Trophoblast cell (in vitro differentiated cells and primary cell): ENCODE measurements around the gene TMEM134.

Source experiments
- DNase-seq, 2 donors: peaks; one replicate each; pipeline ENCODE4 v3.0.0-alpha.2; 2016
- H2AFZ ChIP-seq: 2 replicates; pipeline ENCODE4 v1.6.1; 2013; ENCODE audit warnings: low read length, moderate library complexity, mild to moderate bottlenecking; ENCODE audit not compliant: insufficient read depth, poor library complexity
- H2AK5ac ChIP-seq: 2 replicates; pipeline ENCODE4 v1.6.1; 2013; ENCODE audit warnings: mild to moderate bottlenecking, low read length
- H2BK120ac ChIP-seq: 2 replicates; pipeline ENCODE4 v1.6.1; 2013; ENCODE audit warnings: low read length, mild to moderate bottlenecking, moderate library complexity; ENCODE audit not compliant: insufficient read depth, poor library complexity
- H2BK12ac ChIP-seq: 2 replicates; pipeline ENCODE4 v1.6.1; 2013; ENCODE audit warnings: mild to moderate bottlenecking, low read length, moderate library complexity
- H2BK5ac ChIP-seq: 2 replicates; pipeline ENCODE4 v1.6.1; 2013; ENCODE audit warnings: low read length, low read depth, moderate library complexity, mild to moderate bottlenecking; ENCODE audit not compliant: poor library complexity
- H3K14ac ChIP-seq: 2 replicates; pipeline ENCODE4 v1.6.1; 2013; ENCODE audit warnings: mild to moderate bottlenecking, low read length
- H3K18ac ChIP-seq: 2 replicates; pipeline ENCODE4 v1.6.1; 2013; ENCODE audit warnings: mild to moderate bottlenecking, low read length
- H3K23ac ChIP-seq: 2 replicates; pipeline ENCODE4 v1.6.1; 2013; ENCODE audit warnings: low read length
- H3K27ac ChIP-seq: 2 replicates; pipeline ENCODE4 v1.5.1; 2013; ENCODE audit warnings: low read depth, mild to moderate bottlenecking, inconsistent platforms, low read length, moderate library complexity
- H3K27me3 ChIP-seq: 2 replicates; pipeline ENCODE4 v1.6.1; 2013; ENCODE audit warnings: inconsistent platforms, mild to moderate bottlenecking, low read length, moderate library complexity; ENCODE audit not compliant: insufficient read depth
- H3K36me3 ChIP-seq, 2 experiments: 1 replicate in 1 of 2; 2 replicates in 1 of 2; pipeline ENCODE4 v1.6.1; 2013; ENCODE audit warnings: low read length in 2 of 2, mild to moderate bottlenecking in 2 of 2, moderate library complexity in 1 of 2; ENCODE audit not compliant: insufficient read depth in 2 of 2, control insufficient read depth in 1 of 2
- H3K4ac ChIP-seq: 2 replicates; pipeline ENCODE4 v1.6.1; 2013; ENCODE audit warnings: low read depth, mild to moderate bottlenecking, low read length, moderate library complexity
- H3K4me1 ChIP-seq, 2 experiments: 1 replicate in 1 of 2; 2 replicates in 1 of 2; pipeline ENCODE4 v1.6.1; 2013; ENCODE audit warnings: low read length in 2 of 2, mild to moderate bottlenecking in 2 of 2, moderate library complexity in 1 of 2; ENCODE audit not compliant: insufficient read depth in 2 of 2, control insufficient read depth in 1 of 2
- H3K4me2 ChIP-seq: 2 replicates; pipeline ENCODE4 v1.6.1; 2013; ENCODE audit warnings: inconsistent platforms, mild to moderate bottlenecking, low read length, moderate library complexity
- H3K4me3 ChIP-seq: 2 replicates; pipeline ENCODE4 v1.5.1; 2013; ENCODE audit warnings: mild to moderate bottlenecking, low read depth, low read length, inconsistent platforms
- H3K79me1 ChIP-seq: one replicate; pipeline ENCODE4 v1.6.1; 2013; ENCODE audit warnings: low read length
- H3K79me2 ChIP-seq: 2 replicates; pipeline ENCODE4 v1.6.1; 2013; ENCODE audit warnings: low read length, mild to moderate bottlenecking; ENCODE audit not compliant: control insufficient read depth, insufficient read depth, poor library complexity
- H3K9ac ChIP-seq: 2 replicates; pipeline ENCODE4 v1.6.1; 2013; ENCODE audit warnings: mild to moderate bottlenecking, low read length
- H3K9me3 ChIP-seq: 2 replicates; pipeline ENCODE4 v1.6.1; 2013; ENCODE audit warnings: low read depth, mild to moderate bottlenecking, control low read depth, inconsistent platforms, low read length; ENCODE audit not compliant: insufficient read depth
- H4K12ac ChIP-seq: 2 replicates; pipeline ENCODE4 v1.6.1; 2013; ENCODE audit warnings: low read depth, mild to moderate bottlenecking, low read length, moderate library complexity
- H4K8ac ChIP-seq: 2 replicates; pipeline ENCODE4 v1.6.1; 2013; ENCODE audit warnings: low read depth, mild to moderate bottlenecking, low read length, moderate library complexity
- H4K91ac ChIP-seq: one replicate; pipeline ENCODE4 v1.6.1; 2013; ENCODE audit warnings: low read depth, mild to moderate bottlenecking, low read length, moderate library complexity
- WGBS: extraction: QIAGEN DNeasy Blood & Tissue Kit; methylation state at CpG from one replicate; pipeline ENCODE4 v1.1.7; 2013; ENCODE audit warnings: missing lambda C conversion rate; ENCODE audit not compliant: insufficient read length, insufficient coverage; ENCODE audit errors: extremely low coverage; 5-methylcytosine and 5-hydroxymethylcytosine counted together

The TMEM134 gene

GRCh38 chr11:67464411-67465188, 4.5 kb downstream of the TMEM134 start:
- WGBS = no CpG with 5 or more reads among the region's 56 CpGs
- Histone ChIP-seq H3K9me3 (no peaks in the 10 kb centered on the region), H2AFZ (peak overlapping the region; percentile 75), H4K91ac (peak overlapping the region; percentile 90), H3K27me3 (no peaks in the 10 kb centered on the region), H3K9ac (peak overlapping the region; percentile 87), H3K4me1 (peaks cover 18 to 28% of the 10 kb centered on the region in 2 experiments), H3K79me1 (peaks cover 23% of the 10 kb centered on the region), H3K4me3 (peak overlapping the region; percentile 84), H4K8ac (peak overlapping the region; percentile 96), H3K36me3 (no peaks in the 10 kb centered on the region), H3K18ac (peak overlapping the region; percentile 83), H4K12ac (peak overlapping the region; percentile 68), H3K23ac (no peak overlapping the region), H3K27ac (peak overlapping the region; percentile 75), H3K4me2 (peak overlapping the region; percentile 86), H3K4ac (peak overlapping the region; percentile 59), H3K79me2 (peaks cover 15% of the 10 kb centered on the region), H2AK5ac (peak overlapping the region; percentile 33), H2BK120ac (peak overlapping the region; percentile 62), H2BK5ac (peak overlapping the region; percentile 58), H2BK12ac (peak overlapping the region; percentile 21), H3K14ac (peak overlapping the region; percentile 87)
- DNase-seq = peak; percentile 91 to 94

- Histone ChIP-seq H3K23ac (no peak overlapping the region), H3K27ac (peak overlapping the region; percentile 29), H3K9ac (no peak overlapping the region), H3K27me3 (no peaks in the 10 kb centered on the region), H3K9me3 (no peaks in the 10 kb centered on the region), H2AFZ (peak overlapping the region; percentile 75), H2BK5ac (peak overlapping the region; percentile 32), H2AK5ac (peak overlapping the region; percentile 81), H3K14ac (peak overlapping the region; percentile 80), H2BK12ac (peak overlapping the region; percentile 21), H4K8ac (peak overlapping the region; percentile 93), H3K4me3 (no peak overlapping the region), H3K79me1 (peaks cover 19% of the 10 kb centered on the region), H4K12ac (peak overlapping the region; percentile 68), H3K18ac (peak overlapping the region; percentile 65), H3K4ac (no peak overlapping the region), H2BK120ac (peak overlapping the region; percentile 16), H3K36me3 (no peaks in the 10 kb centered on the region), H3K79me2 (peaks cover 12% of the 10 kb centered on the region), H3K4me1 (peaks cover 16 to 26% of the 10 kb centered on the region in 2 experiments), H3K4me2 (peak overlapping the region; percentile 43), H4K91ac (peak overlapping the region; percentile 83)
- WGBS = no CpG with 5 or more reads among the region's 20 CpGs
- DNase-seq = peak; percentile 95 to 96
These were observed 5.2 kb downstream of the TMEM134 start for GRCh38 chr11:67463680-67464410.

GRCh38 chr11:67463186-67463585, 5.9 kb downstream of the TMEM134 start:
- no peak overlapping the region for H3K4ac ChIP-seq
- no peak overlapping the region for H3K27ac ChIP-seq
- DNase-seq = peak; percentile 95 to 96
- peak overlapping the region; percentile 29 for H4K8ac ChIP-seq
- no CpG with 5 or more reads among the region's 10 CpGs for WGBS
- no peak overlapping the region for H3K14ac ChIP-seq
- H3K23ac ChIP-seq = no peak overlapping the region
- H3K4me1 ChIP-seq = peaks cover 12 to 23% of the 10 kb centered on the region in 2 experiments
- peak overlapping the region; percentile 2 for H2BK120ac ChIP-seq
- no peaks in the 10 kb centered on the region for H3K36me3 ChIP-seq
- peak overlapping the region; percentile 79 for H4K91ac ChIP-seq
- H3K9me3 ChIP-seq = no peaks in the 10 kb centered on the region
- H2BK5ac ChIP-seq = peak overlapping the region; percentile 52
- no peak overlapping the region for H4K12ac ChIP-seq
- H2AK5ac ChIP-seq = no peak overlapping the region
- H3K79me1 ChIP-seq = peaks cover 13% of the 10 kb centered on the region
- H3K4me2 ChIP-seq = no peak overlapping the region
- H3K4me3 ChIP-seq = no peak overlapping the region
- H3K9ac ChIP-seq = no peak overlapping the region
- peaks cover 7% of the 10 kb centered on the region for H3K79me2 ChIP-seq
- H2BK12ac ChIP-seq = no peak overlapping the region
- H2AFZ ChIP-seq = peak overlapping the region; percentile 18
- H3K27me3 ChIP-seq = no peaks in the 10 kb centered on the region
- no peak overlapping the region for H3K18ac ChIP-seq

GRCh38 chr11:67458266-67458665, 10.8 kb downstream of the TMEM134 start:
- Histone ChIP-seq H4K91ac (peak overlapping the region; percentile 15), H3K27ac (no peak overlapping the region), H4K8ac (no peak overlapping the region), H2BK120ac (no peak overlapping the region), H3K9ac (no peak overlapping the region), H3K79me1 (no peaks in the 10 kb centered on the region), H3K27me3 (no peaks in the 10 kb centered on the region), H2AFZ (no peak overlapping the region), H2BK12ac (no peak overlapping the region), H3K4ac (no peak overlapping the region), H2AK5ac (no peak overlapping the region), H4K12ac (no peak overlapping the region), H3K9me3 (no peaks in the 10 kb centered on the region), H3K4me3 (no peak overlapping the region), H3K23ac (no peak overlapping the region), H3K79me2 (no peaks in the 10 kb centered on the region), H3K4me2 (no peak overlapping the region), H2BK5ac (no peak overlapping the region), H3K4me1 (no peaks in the 10 kb centered on the region), H3K14ac (no peak overlapping the region), H3K18ac (no peak overlapping the region), H3K36me3 (no peaks in the 10 kb centered on the region)
- DNase-seq = no peak
- no CpG with 5 or more reads among the region's 19 CpGs for WGBS
